ENCODE measurements around the gene UQCR11. TPM values are rescaled to one million over a fixed set of nuclear protein-coding genes. Genes with fewer than 3 reads are reported as not detected.

Gene UQCR11
- total and polyA plus RNA-seq, 8 donors, result 60.4 to 232 (median 88.4) TPM

DNA sequence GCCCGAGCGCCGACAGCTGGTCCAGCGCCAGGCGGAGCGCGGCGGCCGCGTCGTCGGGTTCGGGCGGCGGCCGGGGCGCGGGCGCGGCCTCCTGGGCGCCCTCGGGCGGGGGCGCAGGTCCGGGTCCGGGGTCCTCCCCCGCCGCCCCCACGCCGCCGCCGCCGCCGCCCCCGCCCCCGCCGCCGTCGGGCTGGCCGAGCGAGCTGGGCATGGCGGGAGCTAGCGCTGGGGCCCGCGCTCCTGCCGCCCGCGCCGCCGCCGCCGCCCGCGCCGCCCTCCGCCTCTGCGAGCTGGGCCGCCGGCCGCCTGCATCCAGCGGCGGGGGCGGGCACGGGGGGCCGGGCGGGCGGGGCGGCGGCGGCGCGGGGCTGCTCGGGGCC is 37.4 kb downstream of the UQCR11 start:
- no peaks in the 10 kb centered on the region for H3K9me3 ChIP-seq
- TF ChIP-seq, protein P1, sequence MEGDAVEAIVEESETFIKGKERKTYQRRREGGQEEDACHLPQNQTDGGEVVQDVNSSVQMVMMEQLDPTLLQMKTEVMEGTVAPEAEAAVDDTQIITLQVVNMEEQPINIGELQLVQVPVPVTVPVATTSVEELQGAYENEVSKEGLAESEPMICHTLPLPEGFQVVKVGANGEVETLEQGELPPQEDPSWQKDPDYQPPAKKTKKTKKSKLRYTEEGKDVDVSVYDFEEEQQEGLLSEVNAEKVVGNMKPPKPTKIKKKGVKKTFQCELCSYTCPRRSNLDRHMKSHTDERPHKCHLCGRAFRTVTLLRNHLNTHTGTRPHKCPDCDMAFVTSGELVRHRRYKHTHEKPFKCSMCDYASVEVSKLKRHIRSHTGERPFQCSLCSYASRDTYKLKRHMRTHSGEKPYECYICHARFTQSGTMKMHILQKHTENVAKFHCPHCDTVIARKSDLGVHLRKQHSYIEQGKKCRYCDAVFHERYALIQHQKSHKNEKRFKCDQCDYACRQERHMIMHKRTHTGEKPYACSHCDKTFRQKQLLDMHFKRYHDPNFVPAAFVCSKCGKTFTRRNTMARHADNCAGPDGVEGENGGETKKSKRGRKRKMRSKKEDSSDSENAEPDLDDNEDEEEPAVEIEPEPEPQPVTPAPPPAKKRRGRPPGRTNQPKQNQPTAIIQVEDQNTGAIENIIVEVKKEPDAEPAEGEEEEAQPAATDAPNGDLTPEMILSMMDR (IDR thresholded peaks at IDR 0.05), result no peak
- intact Hi-C loops (cut with DNase I), result no loop called here
- ATAC-seq (no peak), DNase-seq (no peak)
- peaks cover 7 to 23% of the 10 kb centered on the region in 2 donors for H3K4me1 ChIP-seq
- H3K36me3 ChIP-seq, result no peaks in the 10 kb centered on the region
- H3K27me3 ChIP-seq, result peaks cover 0 to 33% of the 10 kb centered on the region in 2 donors
- H3K4me3 ChIP-seq, result no peak overlapping the region
- no peak overlapping the region for H3K27ac ChIP-seq

DNA sequence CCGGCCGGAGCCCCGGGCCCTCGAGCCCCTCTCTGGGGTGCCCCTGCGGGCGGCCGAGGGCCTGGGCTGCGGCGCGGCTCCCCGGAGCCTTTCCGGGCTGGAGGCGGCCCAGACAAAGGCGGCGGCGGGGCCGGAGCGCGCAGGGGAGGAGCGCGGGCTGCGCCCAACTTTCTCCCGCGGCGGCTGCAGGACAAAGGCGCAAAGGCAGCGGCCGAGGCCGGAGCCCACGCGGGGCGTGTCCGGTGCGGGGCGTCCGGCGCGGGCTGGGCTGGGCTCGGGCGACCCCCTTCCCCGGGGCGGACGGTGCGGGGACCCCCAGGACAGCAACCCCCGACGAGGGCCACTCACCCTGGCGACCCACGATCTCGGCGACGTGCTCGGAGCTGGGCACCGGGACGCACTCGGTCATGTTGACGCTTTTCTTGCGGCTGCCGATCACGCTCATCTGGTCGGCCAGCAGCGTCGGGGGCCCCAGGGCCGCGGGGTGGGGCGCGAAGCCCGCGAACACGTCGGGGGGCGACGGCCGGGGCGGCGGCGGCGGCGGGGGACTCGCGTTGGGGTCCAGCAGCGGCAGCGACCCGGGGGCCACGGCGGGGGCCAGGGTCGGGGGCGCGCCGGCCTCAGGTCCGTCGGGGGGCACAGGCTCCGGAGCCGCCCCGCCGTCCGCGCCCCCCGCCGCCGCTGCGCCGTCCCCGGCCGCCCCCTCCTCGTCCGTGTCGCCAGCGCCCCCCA is 38.0 kb downstream of the UQCR11 start:
- no peaks in the 10 kb centered on the region for H3K36me3 ChIP-seq
- DNase-seq (no peak), ATAC-seq (no peak)
- peaks cover 0 to 33% of the 10 kb centered on the region in 2 donors for H3K27me3 ChIP-seq
- TF ChIP-seq, protein P1 (IDR thresholded peaks at IDR 0.05), result no peak
- intact Hi-C loops (cut with DNase I), result no loop called here
- peaks cover 7 to 23% of the 10 kb centered on the region in 2 donors for H3K4me1 ChIP-seq
- H3K4me3 ChIP-seq, result peak overlapping the region; percentile 58 to 64
- no peaks in the 10 kb centered on the region for H3K9me3 ChIP-seq
- H3K27ac ChIP-seq, result peak overlapping the region; percentile 74 to 87

DNA sequence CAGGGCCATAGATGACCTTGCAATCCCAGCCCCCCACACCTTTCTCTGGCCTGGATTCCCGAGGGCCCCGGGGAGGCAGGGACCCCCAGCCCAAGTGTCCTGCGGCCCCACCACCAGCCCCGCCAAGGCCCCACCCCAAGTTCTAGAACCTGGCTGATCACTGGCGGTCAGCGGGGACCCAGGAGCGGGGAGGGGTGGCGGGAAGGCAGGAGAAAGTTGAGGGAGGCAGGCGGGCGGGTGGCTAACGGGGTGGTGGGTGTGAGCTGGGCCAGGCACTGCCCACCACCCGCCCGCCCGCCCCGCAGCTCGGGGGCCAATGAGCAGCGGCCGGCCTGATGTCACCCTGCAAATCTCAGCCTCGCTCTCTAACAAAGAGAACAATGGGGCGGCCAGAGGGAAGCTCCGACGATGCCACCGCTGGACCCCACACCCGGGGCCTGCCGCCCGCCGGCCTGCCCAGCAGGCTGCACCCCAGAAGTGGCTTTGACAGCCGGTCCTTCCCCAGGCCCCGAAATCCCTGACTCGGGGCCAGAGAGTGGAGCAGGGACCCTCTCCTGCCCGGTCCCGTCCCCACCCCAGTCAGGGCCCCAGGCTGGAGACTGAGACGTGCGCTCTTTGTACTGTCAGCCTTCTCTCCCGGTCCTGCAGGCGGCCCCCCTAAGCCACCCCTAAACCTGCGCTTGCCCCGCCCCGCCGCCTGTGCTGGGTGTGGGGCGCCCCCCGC is 38.7 kb downstream of the UQCR11 start:
- H3K36me3 ChIP-seq, result no peaks in the 10 kb centered on the region
- peaks cover 7 to 23% of the 10 kb centered on the region in 2 donors for H3K4me1 ChIP-seq
- peak overlapping the region; percentile 74 to 87 for H3K27ac ChIP-seq
- intact Hi-C loops (cut with DNase I), result no loop called here
- ATAC-seq, result peak; percentile 91
- TF ChIP-seq, protein P1 (IDR thresholded peaks at IDR 0.05), result no peak
- peaks cover 0 to 33% of the 10 kb centered on the region in 2 donors for H3K27me3 ChIP-seq
- no peaks in the 10 kb centered on the region for H3K9me3 ChIP-seq
- DNase-seq, result peak; percentile 76 to 93 (median 86)
- H3K4me3 ChIP-seq, result peak overlapping the region; percentile 58 to 64

DNA sequence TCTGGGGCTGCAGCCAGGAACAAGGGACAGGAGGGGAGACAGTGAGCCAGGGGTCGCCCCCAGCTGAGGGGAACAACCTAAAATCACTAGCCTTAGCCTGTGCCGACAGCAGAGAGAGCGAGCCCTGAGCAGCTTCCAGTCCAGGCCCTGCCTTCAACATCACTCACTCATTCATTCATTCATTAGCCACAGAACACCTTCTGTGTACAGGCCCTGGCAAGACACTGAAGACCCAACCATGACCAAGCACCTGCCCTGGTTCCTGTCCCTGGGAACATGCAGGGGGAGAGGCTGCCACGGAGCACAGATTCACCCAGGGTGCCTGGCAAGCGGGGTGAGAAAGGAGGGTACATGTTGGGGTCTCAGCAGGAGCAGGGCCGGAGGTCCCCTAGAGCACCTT is 42.0 kb downstream of the UQCR11 start:
- H3K4me1 ChIP-seq, result peaks cover 3 to 19% of the 10 kb centered on the region in 2 donors
- H3K9me3 ChIP-seq, result no peaks in the 10 kb centered on the region
- no peak for ATAC-seq
- no peak for DNase-seq
- peaks cover 0 to 19% of the 10 kb centered on the region in 2 donors for H3K27me3 ChIP-seq
- no peak overlapping the region for H3K4me3 ChIP-seq
- H3K36me3 ChIP-seq, result no peaks in the 10 kb centered on the region
- no peak overlapping the region for H3K27ac ChIP-seq
- TF ChIP-seq, protein P1 (IDR thresholded peaks at IDR 0.05), result no peak
- intact Hi-C loops (cut with DNase I), result no loop called here

DNA sequence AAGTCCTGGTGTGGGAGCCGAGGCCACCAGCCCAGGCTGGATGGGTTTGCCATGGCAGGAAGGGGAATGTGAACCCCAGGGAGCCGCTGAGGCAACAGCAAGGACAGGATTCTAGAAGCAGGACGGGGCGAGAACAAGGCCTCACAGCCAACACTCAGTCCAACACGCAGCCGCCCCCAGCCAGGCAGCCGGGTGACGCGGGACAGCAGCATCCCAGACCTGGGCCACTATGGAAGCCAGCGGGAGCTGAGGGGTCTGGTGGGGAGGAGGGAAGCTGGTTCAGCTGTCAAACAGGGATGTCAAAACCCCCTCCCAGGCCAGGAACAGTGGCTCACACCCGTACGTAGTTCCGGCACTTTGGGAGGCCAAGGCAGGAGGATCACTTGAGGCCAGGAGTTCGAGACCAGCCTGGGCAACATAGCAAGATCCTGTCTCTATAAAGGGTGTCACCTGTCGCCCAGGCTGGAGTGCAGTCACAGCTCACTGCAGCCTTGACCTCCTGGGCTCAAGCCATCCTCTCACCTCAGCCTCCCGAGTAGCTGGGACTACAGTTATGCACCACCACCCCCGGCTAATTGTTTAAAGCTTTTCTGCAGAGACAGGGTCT is 43.9 kb downstream of the UQCR11 start:
- Histone ChIP-seq H3K27me3 (peaks cover 0 to 7% of the 10 kb centered on the region in 2 donors), H3K36me3 (peaks cover 0 to 5% of the 10 kb centered on the region in 2 donors), H3K4me3 (no peak overlapping the region), H3K27ac (no peak overlapping the region), H3K9me3 (no peaks in the 10 kb centered on the region), H3K4me1 (peaks cover 3 to 7% of the 10 kb centered on the region in 2 donors)
- no peak for DNase-seq
- ATAC-seq, result no peak
- intact Hi-C loops (cut with DNase I), result no loop called here
- TF ChIP-seq, protein P1 (IDR thresholded peaks at IDR 0.05), result no peak
